Uterus (tissue), 2 donors: ENCODE measurements around the gene CKMT2.

Experiments
- CTCF ChIP-seq, 4 experiments: fragments of 200-600 bp in 2 of 4; fragments of 450-650 bp in 2 of 4; sonication (generic) in 2 of 4; IDR thresholded peaks; one replicate each; pipeline ENCODE4 v1.5.1; 2016 to 2019; ENCODE audit warnings: antibody characterized with exemption in 4 of 4, mild to moderate bottlenecking in 2 of 4, moderate library complexity in 1 of 4
- POLR2A ChIP-seq, 2 donors: fragments of 450-650 bp; IDR thresholded peaks; one replicate each; pipeline ENCODE4 v1.6.1; 2016; ENCODE audit warnings: antibody characterized with exemption in 2 of 2, mild to moderate bottlenecking in 1 of 2, moderate library complexity in 1 of 2

GRCh38 chr5:81205058-81205457, 28.1 kb upstream of the CKMT2 start:
- TF ChIP-seq POLR2A (IDR thresholded peaks at IDR 0.05) = no peak
- no peak for TF ChIP-seq CTCF (IDR thresholded peaks at IDR 0.05)
